Fibroblast of upper back skin (primary cell): ENCODE data around the gene ZFP3.
A peak's percentile ranks its signal among the peaks of the same experiment; 100 is the strongest.
"Not testable (repeated sequence)": the region's sequence is repeated elsewhere in the genome, so short reads cannot be mapped to it uniquely, and the experiment has no call there.

ENCODE experiments used
- DNase-seq: peaks from one replicate; pipeline ENCODE4 v3.0.0-alpha.2; 2013

Gene ZFP3

GRCh38 chr17:5078106-5079028, at the start of gene ZFP3:
ZFP3 (plus strand) TSS chr17:5078467; CDS start chr17:5091505, 13,038 bp downstream.
- DNase-seq = peak; percentile 68

DNA sequence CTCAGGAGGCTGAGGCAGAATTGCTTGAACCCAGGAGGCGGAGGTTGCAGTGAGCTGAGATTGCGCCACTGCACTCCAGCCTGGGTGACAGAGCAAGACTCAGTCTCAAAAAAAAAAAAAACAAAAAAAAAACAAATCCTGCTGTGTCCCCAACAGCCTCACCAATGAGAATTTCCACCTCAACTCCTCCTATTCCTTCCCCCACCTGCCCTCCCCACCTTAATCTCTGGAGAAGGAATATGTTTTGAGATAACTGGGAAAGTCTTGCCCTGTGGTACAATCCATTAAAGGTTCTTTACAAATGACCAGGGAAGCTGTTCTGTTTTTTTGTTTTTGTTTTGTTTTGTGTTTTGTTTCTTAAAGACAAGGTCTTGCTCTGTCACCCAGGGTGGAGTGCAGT, 48.1 kb upstream of the ZFP3 start:
- DNase-seq = not testable (repeated sequence)

DNA sequence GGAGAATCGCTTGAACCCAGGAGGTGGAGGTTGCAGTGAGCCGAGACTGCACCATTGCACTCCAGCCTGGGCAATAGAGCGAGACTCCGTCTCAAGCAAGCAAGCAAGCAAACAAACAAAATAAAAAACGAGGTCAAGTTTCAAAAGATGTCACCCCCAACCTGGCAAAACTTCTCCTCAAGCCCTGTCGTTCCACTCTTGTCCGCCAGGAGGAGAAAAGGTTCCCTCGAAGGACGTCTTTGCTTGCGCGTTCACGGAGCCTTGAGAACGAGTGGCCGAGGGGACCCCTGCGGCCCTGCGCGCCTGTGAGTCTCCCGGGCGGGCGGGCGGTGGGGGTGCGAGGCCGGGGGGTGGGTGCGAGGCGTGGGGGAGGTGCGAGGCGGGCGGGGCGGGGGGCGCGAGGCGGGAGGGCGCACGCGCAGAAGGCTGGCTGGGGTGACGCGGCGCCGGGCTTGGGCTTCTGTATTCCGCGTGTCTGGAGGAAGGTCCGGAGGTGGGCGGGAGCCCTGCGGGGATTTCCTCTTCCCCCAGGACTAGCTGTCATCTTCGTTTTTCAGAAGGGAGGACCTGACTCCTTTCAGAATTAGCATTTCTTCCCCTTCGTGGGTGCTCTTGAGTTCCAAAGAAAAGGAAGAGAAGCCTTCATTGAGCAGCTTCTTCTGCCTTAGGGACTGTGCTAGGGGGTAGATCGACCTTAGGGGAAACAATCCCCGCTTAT, 46.7 kb upstream of the ZFP3 start:
- DNase-seq = peak; percentile 80

GRCh38 chr17:5032865-5033264, 45.4 kb upstream of the ZFP3 start:
- DNase-seq = no peak

- no peak for DNase-seq
Observed at GRCh38 chr17:5033352-5034015, 44.8 kb upstream of the ZFP3 start.

DNA sequence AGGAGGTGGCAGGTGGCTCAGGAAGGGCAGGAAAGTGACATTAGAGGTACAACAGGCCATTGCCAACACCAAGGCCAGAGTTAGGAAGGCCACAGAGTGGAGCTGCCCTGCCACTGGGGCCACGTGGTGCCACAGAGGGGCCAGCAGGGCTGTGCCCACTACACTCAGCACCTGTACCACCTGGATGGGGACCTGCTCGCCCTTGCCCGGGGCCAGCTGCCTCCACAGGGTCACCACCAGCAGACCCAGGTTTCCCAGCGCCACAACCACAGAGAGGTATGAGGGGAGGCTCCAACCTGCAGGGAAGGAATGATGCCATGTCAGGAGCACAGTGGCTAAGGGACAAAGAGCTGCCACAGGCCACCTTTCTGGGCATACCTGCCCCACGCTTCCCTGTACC, 44.2 kb upstream of the ZFP3 start:
- DNase-seq = no peak

GRCh38 chr17:5034651-5035050, 43.6 kb upstream of the ZFP3 start:
- no peak for DNase-seq

- no peak for DNase-seq
Observed at GRCh38 chr17:5035315-5035714, 43.0 kb upstream of the ZFP3 start, which contains the start of gene SLC52A1. SLC52A1 (minus strand) TSS chr17:5035426; CDS start chr17:5034606, 820 bp downstream.

GRCh38 chr17:5042157-5043022, 35.9 kb upstream of the ZFP3 start:
- DNase-seq = no peak

GRCh38 chr17:5043524-5043923, 34.7 kb upstream of the ZFP3 start:
- DNase-seq = no peak

GRCh38 chr17:5044630-5045029, 33.6 kb upstream of the ZFP3 start:
- DNase-seq = no peak

- no peak for DNase-seq
Observed at GRCh38 chr17:5045496-5045895, 32.8 kb upstream of the ZFP3 start.

DNA sequence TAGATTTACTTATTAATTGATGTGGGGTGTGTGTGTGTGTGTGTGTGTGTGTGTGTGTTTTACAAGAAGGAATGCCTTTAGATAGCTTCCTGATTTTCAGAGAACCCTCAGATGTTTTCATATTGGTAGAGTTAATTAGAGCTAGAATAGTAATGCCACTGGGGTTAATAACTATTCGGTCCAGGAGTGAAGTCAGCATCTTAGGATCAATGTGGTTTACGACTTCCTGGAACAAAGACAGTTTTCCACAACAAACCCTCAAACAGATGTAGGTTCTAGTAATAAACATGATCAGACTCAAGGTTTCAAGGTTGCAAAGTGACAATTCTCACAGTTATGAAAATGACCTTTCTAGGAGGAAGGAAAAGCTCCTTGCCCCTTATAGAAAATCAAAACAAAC, 30.8 kb upstream of the ZFP3 start:
- no peak for DNase-seq

DNA sequence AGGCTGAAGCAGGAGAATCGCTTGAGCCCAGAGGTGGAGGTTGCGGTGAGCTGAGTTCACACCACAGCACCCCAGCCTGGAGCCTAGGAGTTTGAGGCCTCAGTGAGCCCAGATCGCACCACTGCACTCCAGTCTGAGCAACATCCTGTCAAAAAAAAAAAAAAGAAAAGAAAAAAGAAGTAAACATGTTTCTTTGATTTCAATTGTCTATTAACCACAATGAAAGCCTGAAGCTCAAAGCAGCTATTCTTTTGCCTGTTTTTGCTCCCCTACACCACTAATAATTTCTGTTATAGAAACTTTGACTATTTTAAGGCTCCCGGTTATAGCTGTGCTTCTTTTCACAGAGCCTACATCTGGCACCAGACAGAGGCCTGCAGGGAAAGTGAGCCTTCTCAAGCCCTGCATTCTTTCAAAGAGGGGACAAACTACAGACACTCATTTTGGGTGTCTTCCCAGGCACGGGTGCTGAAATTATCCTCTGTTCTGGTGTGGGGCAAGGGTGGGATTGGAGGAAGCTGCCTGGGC, 28.9 kb upstream of the ZFP3 start:
- DNase-seq = no peak

GRCh38 chr17:5050278-5050677, 28.0 kb upstream of the ZFP3 start:
- no peak for DNase-seq

DNA sequence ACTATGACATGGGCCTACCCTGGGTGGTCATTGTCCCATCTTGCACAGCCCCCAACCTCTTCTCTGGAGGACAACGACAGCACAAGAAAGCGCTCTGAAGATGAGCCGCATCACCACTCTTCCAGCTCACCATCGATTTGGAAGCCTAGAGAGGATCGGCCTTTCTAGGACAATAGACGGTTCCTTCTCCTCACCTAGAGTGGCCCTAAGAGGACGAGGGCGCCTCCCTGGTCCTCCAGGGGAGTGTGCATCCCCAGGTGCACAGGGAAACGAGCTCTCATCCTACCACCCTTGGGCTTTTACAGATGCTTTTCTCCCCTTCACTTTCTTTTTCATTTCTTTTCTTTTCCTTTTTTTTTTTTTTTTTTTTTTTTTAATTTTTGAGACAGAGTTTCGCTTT, 22.7 kb upstream of the ZFP3 start:
- no peak for DNase-seq

DNA sequence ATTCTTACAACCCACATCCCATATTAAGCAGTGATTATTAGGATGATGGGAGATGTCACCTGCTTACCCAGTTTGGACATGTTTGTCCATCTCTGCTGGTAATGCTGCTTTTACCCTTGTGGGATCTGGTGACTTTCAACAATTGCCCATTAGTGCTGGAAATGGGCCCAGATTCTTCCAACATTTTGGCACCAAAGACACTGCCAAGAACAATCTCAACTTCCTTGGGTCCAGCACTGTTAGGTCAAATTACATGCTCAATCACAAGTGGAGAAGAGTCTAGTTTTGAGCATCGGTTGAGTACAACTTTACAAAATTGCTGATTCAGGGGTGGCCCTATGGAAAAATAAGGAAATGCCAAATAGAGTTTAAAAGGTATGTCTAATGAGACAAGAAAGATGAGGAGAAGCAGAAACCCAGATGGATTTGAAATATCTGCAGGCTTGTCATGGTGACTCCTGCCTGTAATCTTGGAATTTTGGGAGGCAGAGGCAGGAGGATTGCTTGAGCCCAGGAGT, 13.0 kb upstream of the ZFP3 start:
- DNase-seq = no peak

GRCh38 chr17:5068236-5068635, 10.0 kb upstream of the ZFP3 start:
- no peak for DNase-seq

DNA sequence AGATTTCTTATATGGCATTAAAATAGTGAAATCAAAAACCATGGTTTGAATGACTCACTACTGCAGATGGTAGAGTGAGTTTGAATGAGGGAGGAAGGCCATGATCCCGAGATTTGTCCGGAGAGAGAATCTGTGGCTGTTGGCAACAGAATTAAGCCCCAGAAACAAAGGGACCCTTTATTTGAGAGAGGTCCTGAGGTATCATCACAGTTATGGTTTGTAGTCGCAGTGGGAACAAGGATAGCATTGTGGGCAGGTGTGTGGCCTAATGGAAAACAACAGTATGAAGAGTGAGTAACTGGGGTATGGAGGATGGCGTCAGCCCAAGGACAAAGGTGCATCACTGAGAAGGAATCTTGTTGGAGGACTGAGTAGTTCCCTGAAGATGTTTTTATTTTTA, 8.5 kb upstream of the ZFP3 start:
- DNase-seq = no peak

DNA sequence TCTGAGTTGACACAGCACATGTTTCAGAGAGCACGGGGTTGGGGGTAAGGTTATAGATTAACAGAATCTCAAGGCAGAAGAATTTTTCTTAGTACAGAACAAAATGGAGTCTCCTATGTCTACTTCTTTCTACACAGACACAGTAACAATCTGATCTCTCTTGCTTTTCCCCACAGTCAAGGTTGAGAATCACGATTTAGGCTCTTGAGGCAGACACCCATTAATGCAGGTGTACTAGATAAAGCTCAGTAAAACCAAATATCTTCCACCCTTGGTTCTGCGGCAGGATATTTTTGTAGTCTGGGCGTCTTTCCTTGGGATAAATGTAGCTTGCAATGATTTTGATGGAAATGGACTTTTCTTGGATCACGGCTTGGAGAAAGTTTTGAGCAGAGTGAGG, 2.8 kb upstream of the ZFP3 start:
- DNase-seq = not testable (repeated sequence)

- DNase-seq = not testable (repeated sequence)
Observed at GRCh38 chr17:5077275-5077674, 992 bp upstream of the ZFP3 start.

DNA sequence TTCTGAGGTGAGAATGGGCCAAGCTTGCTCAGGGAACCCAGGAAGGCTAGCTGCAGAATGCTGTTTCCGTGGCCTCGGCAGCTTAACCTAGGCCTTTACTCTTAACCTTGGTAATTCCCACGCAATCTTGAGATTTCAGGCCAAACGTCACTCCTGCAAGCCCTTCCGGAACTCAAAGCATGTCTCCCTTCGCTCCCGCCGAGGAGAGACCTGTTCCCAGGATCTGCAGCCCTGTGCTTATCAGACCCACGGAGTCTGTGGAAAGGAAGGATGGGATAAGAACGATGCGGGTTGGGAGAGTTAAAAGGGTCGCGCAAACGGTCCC, 524 bp upstream of the ZFP3 start:
- DNase-seq = peak; percentile 3
